GM19035 (cell line): ENCODE results near the gene MRPS30.
A peak's percentile ranks its signal among the peaks of the same experiment; 100 is the strongest.
"Not testable (repeated sequence)": the region's sequence is repeated elsewhere in the genome, so short reads cannot be mapped to it uniquely, and the experiment has no call there.

ENCODE experiments used
- ATAC-seq: cut with Tn5 transposase; IDR thresholded peaks from one replicate; pipeline ENCODE4 v1.9.1; 2021; ENCODE audit not compliant: unreplicated experiment

MRPS30 gene

GRCh38 chr5:44808435-44809214 lies at the start of gene MRPS30:
Gene MRPS30 (plus strand): TSS chr5:44808947. CDS start chr5:44808963, 16 bp downstream.
- peak; percentile 97 for ATAC-seq

- no peak for ATAC-seq
These were observed 39.4 kb upstream of the MRPS30 start for GRCh38 chr5:44769200-44769876.

- ATAC-seq = no peak
These were observed 38.9 kb upstream of the MRPS30 start for GRCh38 chr5:44769877-44770209.

- ATAC-seq = no peak
These were observed 37.7 kb upstream of the MRPS30 start for GRCh38 chr5:44770780-44771717.

GRCh38 chr5:44772397-44772796 lies 36.4 kb upstream of the MRPS30 start:
- not testable (repeated sequence) for ATAC-seq

- peak; percentile 75 for ATAC-seq
These were observed 34.4 kb upstream of the MRPS30 start for GRCh38 chr5:44774279-44774880.

GRCh38 chr5:44779167-44779566 lies 29.6 kb upstream of the MRPS30 start:
- no peak for ATAC-seq

- no peak for ATAC-seq
These were observed 25.0 kb upstream of the MRPS30 start for GRCh38 chr5:44783634-44784315.

GRCh38 chr5:44787731-44788130 lies 21.0 kb upstream of the MRPS30 start:
- ATAC-seq = no peak

GRCh38 chr5:44789372-44789995 lies 19.3 kb upstream of the MRPS30 start:
- not testable (repeated sequence) for ATAC-seq

GRCh38 chr5:44792031-44792673 lies 16.6 kb upstream of the MRPS30 start:
- ATAC-seq = not testable (repeated sequence)

GRCh38 chr5:44794371-44794770 lies 14.4 kb upstream of the MRPS30 start:
- ATAC-seq = no peak

GRCh38 chr5:44795496-44795895 lies 13.3 kb upstream of the MRPS30 start:
- ATAC-seq = no peak

- no peak for ATAC-seq
These were observed 10.9 kb upstream of the MRPS30 start for GRCh38 chr5:44797841-44798240.

GRCh38 chr5:44801992-44802391 lies 6.8 kb upstream of the MRPS30 start:
- no peak for ATAC-seq

- no peak for ATAC-seq
These were observed 2.1 kb upstream of the MRPS30 start for GRCh38 chr5:44806608-44807007.

- ATAC-seq = no peak
These were observed 1.5 kb upstream of the MRPS30 start for GRCh38 chr5:44807269-44807668.

- peak; percentile 41 for ATAC-seq
These were observed 638 bp downstream of the MRPS30 start for GRCh38 chr5:44809215-44809955.

- no peak for ATAC-seq
These were observed 1.2 kb downstream of the MRPS30 start for GRCh38 chr5:44809956-44810420.
